Measurements from ENCODE around the gene EPAS1.

EPAS1 gene

DNA sequence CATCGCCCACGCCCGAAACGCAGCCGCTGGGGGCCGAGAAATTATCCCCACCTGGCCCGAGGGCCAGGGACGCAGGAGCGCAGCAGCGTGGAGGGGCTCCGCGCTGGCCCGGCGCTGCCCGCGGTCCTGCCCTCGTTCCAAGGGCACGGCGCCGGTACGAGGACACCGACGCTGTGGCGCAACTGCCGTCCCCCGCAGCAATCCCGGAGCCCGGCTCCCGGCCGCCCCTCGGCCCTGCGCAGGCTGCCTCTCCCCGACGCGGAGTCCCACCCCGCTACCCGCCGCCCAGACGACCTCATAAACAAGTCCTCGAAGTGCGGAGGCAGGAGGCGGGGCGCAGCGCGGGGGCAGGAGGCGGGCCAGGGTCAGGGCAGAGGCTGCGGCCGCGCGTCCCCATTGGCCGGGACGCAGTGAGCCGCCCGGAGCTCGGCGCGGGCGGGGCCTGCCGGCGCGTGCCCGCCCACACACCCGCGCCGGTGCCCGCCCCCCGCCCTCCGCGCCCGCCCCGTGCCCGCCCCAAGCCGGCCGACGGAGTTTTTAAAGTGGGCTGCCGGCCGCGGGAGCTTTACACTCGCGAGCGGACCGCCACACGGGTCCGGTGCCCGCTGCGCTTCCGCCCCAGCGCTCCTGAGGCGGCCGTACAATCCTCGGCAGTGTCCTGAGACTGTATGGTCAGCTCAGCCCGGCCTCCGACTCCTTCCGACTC is at the start of gene EPAS1:
EPAS1 (plus strand) TSS at position 568 of the 706 bp plus-strand sequence. CDS start 505 bp downstream, outside the sequence.
- peak; percentile 90 for DNase-seq

GRCh38 chr2:46248171-46248570 is 49.0 kb upstream of the EPAS1 start:
- no peak for DNase-seq

- DNase-seq = no peak
These were observed 47.6 kb upstream of the EPAS1 start for GRCh38 chr2:46249654-46250053.

GRCh38 chr2:46252891-46253659 is 44.1 kb upstream of the EPAS1 start:
- DNase-seq = peak; percentile 46

- no peak for DNase-seq
These were observed 42.7 kb upstream of the EPAS1 start for GRCh38 chr2:46254474-46254873.

GRCh38 chr2:46256563-46257142 is 40.6 kb upstream of the EPAS1 start:
- DNase-seq = no peak

DNA sequence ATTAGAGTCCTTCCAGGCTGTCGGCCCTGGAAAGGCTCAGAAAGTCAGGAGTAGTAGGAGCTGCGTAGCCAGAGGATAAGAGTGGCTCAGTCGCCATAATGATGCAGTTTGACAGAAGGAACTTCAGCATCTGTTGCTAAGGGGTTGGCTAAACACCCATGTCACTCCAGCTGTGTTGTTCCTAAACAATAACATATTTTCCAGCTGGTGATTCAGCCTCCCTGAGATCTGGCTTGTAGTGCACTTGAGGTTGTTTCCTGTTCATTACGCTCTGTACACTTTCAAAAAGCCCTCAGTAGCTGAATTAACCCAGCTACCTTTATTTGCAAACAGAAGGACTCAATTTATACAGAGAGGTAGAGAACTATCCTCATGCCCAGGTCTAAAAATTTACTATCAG is 39.7 kb upstream of the EPAS1 start:
- DNase-seq = no peak

DNA sequence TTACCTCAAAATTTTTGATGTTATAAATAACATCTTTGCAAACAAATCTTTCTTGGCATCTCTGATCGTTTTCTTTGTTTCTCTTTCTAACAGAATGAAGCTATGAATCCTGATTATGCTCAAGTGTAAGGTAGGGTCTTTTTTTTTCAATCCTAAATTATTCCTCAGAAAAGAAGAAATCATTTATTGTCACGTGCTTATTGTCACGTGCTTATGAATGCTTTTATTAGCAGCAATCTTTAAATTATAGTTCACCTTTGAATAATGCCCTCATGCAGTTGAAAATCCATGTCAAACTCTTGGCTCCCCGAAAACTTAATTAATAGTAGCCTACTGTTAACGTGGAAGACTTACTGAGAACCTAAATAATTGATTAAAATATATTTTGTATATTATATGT is 39.2 kb upstream of the EPAS1 start:
- no peak for DNase-seq

DNA sequence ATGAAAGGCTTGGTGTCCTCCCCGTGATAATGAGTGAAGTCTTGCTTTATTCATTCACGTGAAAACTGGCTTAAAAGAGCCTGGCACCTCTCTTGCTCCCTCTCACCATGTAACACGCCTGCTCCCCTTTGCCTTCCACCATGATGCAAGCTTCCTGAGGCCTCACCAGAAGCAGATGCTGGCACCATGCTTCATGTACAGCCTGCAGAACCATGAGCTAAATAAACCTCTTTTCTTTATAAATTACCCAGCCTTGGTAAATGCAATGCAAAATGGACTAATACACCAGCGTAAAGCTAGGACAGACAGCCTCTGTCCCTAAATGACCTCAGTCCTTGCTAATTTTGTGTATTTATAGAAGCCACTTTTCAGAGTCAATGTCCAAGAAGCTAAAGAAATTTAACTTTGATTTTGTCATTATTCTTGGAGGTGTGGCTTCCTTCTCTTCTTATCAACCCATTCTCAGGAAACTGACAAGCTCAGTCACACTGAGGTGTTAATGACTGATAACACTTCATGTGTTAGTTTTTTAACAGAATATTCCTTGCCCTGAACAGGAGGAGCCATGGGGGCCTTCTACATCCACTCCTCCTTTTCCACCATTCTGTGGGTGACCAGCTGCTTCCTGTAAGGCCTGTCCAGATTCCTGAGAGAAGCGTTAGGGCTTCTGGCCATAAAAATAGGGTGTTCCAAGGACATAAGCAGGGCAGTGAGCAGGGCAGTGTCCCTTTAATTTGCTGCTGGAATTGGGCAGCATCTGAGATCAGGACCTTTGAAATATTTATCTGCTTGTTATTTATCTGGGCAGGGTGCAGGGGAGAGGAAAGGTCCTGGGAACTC is 38.0 kb upstream of the EPAS1 start:
- DNase-seq = no peak

DNA sequence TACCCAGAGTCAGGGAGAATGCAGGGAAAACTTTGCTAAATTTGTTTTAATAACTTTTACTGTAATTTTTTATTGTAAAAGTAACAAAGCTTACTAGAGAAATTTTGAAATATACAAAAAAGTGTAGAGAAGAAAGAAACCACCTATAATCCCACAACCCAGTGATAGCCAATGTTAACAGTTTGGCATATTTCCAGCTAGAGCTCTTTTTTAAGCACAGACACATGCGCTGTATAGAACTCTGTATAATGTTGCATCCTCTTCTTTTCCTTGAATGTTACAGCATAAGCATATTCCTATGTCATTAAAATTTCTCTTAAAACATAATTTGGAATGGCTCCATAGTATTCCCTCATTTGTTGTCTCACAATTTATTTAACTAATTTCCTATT is 37.4 kb upstream of the EPAS1 start:
- DNase-seq = no peak

DNA sequence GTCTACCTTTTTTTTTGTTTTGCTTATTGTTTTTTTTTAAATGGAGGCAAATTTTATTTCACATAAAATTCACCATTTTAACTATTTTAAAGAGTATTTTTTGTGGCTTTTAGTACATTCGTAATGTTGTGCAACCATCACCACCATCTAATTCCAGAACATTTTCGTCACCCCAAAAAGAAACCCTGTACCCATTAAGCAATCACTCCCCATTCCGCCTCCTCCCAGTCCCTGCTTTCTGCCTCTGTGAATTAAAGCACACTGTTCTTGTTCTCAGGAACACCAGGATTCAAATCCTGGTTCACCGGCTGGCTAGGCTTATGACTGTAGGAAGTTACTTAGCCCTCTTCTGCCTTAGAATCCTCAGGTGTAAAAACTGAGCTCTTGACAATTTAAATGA is 36.9 kb upstream of the EPAS1 start:
- DNase-seq = no peak

DNA sequence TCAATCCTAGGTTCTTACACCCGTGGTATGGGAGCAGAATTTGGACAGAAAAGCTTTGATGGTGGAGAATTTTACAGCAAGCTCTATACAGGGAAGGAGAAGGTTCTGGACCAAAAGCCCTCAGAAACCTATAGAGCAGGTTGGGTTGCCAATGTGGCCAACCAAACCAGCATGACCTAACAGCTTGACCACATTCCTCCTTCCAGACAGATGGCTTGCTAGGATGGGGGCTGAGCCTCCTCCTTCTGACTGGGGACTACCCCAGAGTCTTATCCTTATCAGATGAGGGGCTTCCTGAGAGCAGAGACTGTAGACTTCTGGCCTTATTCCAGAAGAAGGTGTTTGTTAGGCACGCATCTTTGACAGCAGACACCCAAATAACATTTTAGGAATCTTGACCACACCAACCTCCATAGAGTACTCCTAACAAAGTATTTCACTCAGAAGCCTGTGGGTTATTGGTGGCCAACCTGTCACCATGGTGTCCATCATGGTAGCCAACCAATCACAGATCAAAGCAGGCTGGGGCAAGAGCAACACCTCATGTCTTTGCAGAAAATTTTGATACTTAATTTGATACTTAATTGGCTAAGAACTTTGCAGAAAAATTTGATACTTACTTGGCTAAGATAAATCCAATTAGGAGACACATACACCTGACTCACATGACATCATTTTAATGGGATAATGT is 34.8 kb upstream of the EPAS1 start:
- no peak for DNase-seq

- DNase-seq = no peak
These were observed 33.9 kb upstream of the EPAS1 start for GRCh38 chr2:46263347-46263746.

GRCh38 chr2:46264447-46264846 is 32.8 kb upstream of the EPAS1 start:
- no peak for DNase-seq

- no peak for DNase-seq
These were observed 31.1 kb upstream of the EPAS1 start for GRCh38 chr2:46266134-46266533.

DNA sequence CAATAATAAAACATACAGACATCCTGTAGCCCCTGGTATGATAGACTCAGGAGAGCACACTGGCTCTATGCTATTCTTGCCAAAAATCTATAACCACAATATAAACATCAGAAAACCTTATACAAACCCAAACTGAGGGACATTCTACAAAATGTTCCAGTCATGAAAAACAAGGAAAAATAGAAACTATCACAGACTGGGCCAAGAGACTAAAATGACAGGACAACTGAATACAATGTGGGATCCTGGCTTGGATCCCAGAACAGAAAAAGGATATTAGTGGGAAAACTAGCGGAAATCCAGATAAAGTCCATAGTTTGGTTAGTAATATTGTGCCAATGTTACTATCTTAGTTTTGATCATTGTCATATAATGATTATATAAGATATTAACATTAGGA is 29.6 kb upstream of the EPAS1 start:
- DNase-seq = no peak

- DNase-seq = peak; percentile 48
These were observed 29.0 kb upstream of the EPAS1 start for GRCh38 chr2:46268196-46268595.

GRCh38 chr2:46269001-46269400 is 28.2 kb upstream of the EPAS1 start:
- DNase-seq = no peak

GRCh38 chr2:46269544-46270273 is 27.5 kb upstream of the EPAS1 start:
- no peak for DNase-seq

DNA sequence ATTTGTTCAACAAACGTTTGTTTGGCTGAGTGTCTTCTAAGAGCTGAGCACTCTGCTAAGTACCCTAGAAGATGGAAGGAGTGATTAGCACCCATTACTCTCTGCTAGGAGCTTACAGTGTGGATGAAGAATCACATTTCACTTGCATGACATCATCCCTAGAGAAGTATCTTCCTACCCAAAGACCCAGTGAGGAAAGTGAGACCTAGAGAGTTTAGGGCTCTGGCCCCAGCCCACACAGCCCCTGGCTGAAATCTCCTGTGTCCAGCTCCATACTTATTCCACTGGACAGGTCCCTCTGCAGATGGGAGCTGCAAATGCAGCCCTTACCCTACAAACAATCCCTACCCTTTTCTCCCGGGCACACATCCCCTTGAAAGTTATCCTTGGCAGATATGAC is 26.8 kb upstream of the EPAS1 start:
- no peak for DNase-seq

- DNase-seq = no peak
These were observed 23.9 kb upstream of the EPAS1 start for GRCh38 chr2:46273225-46273863.

All from RPMI8226 (cell line).